ENCODE results near the gene MYRIP.

Gene MYRIP

GRCh38 chr3:40215015-40215414 is 405.6 kb downstream of the MYRIP start:
- H3K4me3 ChIP-seq (replicated peaks; ENCODE audit: low read depth, low read length), result no peak overlapping the region
- H3K27me3 ChIP-seq (replicated peaks; ENCODE audit: control insufficient read depth, insufficient read depth, low read length), result no peaks in the 10 kb centered on the region; the same call in 1 of the 2 replicates
- no peaks in the 10 kb centered on the region for H3K36me3 ChIP-seq (ENCODE audit: control insufficient read depth, insufficient read depth, low read length)
- TF ChIP-seq CTCF (IDR thresholded peaks at IDR 0.05; ENCODE audit: insufficient read depth, low read length, poor library complexity, severe bottlenecking), result no peak
- DNase-seq (ENCODE audit: extremely low read depth, insufficient read length), result no peak

GRCh38 chr3:40216471-40216870 is 407.1 kb downstream of the MYRIP start:
- no peak for DNase-seq (ENCODE audit: extremely low read depth, insufficient read length)
- Histone ChIP-seq H3K4me3 (replicated peaks; ENCODE audit: low read depth, low read length) (no peak overlapping the region), H3K27me3 (replicated peaks; ENCODE audit: control insufficient read depth, insufficient read depth, low read length) (no peaks in the 10 kb centered on the region), H3K36me3 (ENCODE audit: control insufficient read depth, insufficient read depth, low read length) (no peaks in the 10 kb centered on the region)
- no peak for TF ChIP-seq CTCF (IDR thresholded peaks at IDR 0.05; ENCODE audit: insufficient read depth, low read length, poor library complexity, severe bottlenecking)

- TF ChIP-seq CTCF (IDR thresholded peaks at IDR 0.05; ENCODE audit: insufficient read depth, low read length, poor library complexity, severe bottlenecking), result no peak
- DNase-seq (ENCODE audit: extremely low read depth, insufficient read length), result no peak
- Histone ChIP-seq H3K36me3 (ENCODE audit: control insufficient read depth, insufficient read depth, low read length) (no peaks in the 10 kb centered on the region), H3K27me3 (replicated peaks; ENCODE audit: control insufficient read depth, insufficient read depth, low read length) (no peaks in the 10 kb centered on the region; the same call in 1 of the 2 replicates), H3K4me3 (replicated peaks; ENCODE audit: low read depth, low read length) (no peak overlapping the region)
Observed at GRCh38 chr3:40223856-40224255, 414.4 kb downstream of the MYRIP start.

- DNase-seq (ENCODE audit: extremely low read depth, insufficient read length), result no peak
- Histone ChIP-seq H3K27me3 (replicated peaks; ENCODE audit: control insufficient read depth, insufficient read depth, low read length) (no peaks in the 10 kb centered on the region; the same call in 1 of the 2 replicates), H3K4me3 (replicated peaks; ENCODE audit: low read depth, low read length) (no peak overlapping the region), H3K36me3 (ENCODE audit: control insufficient read depth, insufficient read depth, low read length) (no peaks in the 10 kb centered on the region)
- no peak for TF ChIP-seq CTCF (IDR thresholded peaks at IDR 0.05; ENCODE audit: insufficient read depth, low read length, poor library complexity, severe bottlenecking)
Observed at GRCh38 chr3:40224796-40225515, 415.5 kb downstream of the MYRIP start.

- Histone ChIP-seq H3K27me3 (replicated peaks; ENCODE audit: control insufficient read depth, insufficient read depth, low read length) (no peaks in the 10 kb centered on the region; the same call in 1 of the 2 replicates), H3K4me3 (replicated peaks; ENCODE audit: low read depth, low read length) (no peak overlapping the region), H3K36me3 (ENCODE audit: control insufficient read depth, insufficient read depth, low read length) (no peaks in the 10 kb centered on the region)
- no peak for DNase-seq (ENCODE audit: extremely low read depth, insufficient read length)
- no peak for TF ChIP-seq CTCF (IDR thresholded peaks at IDR 0.05; ENCODE audit: insufficient read depth, low read length, poor library complexity, severe bottlenecking)
Observed at GRCh38 chr3:40226636-40227035, 417.2 kb downstream of the MYRIP start.

Data from GM06990 (cell line).